NCI-H128 (cell line): ENCODE measurements around the gene TUBA3C.
"Not testable (repeated sequence)": the region's sequence is repeated elsewhere in the genome, so short reads cannot be mapped to it uniquely, and the experiment has no call there.

Experiments
- DNase-seq: peaks from one replicate; lab custom pipeline; 2025; ENCODE audit not compliant: unreplicated experiment; lab: John Stamatoyannopoulos, UW

TUBA3C gene

GRCh38 chr13:19181621-19182485 lies at the start of gene TUBA3C:
TUBA3C (minus strand) TSS chr13:19181824; CDS start chr13:19181747, 77 bp downstream.
- no peak for DNase-seq

- not testable (repeated sequence) for DNase-seq
Measured at GRCh38 chr13:19207413-19207812, 25.8 kb upstream of the TUBA3C start.

- not testable (repeated sequence) for DNase-seq
Measured at GRCh38 chr13:19192622-19193021, 11.0 kb upstream of the TUBA3C start.

GRCh38 chr13:19189911-19190310 lies 8.3 kb upstream of the TUBA3C start:
- DNase-seq, result not testable (repeated sequence)

GRCh38 chr13:19189368-19189767 lies 7.7 kb upstream of the TUBA3C start:
- DNase-seq, result not testable (repeated sequence)

- DNase-seq, result no peak
Measured at GRCh38 chr13:19185865-19186645, 4.4 kb upstream of the TUBA3C start.

GRCh38 chr13:19185086-19185864 lies 3.7 kb upstream of the TUBA3C start:
- no peak for DNase-seq

- DNase-seq, result no peak
Measured at GRCh38 chr13:19184176-19184575, 2.6 kb upstream of the TUBA3C start.

GRCh38 chr13:19183676-19184075 lies 2.1 kb upstream of the TUBA3C start:
- DNase-seq, result no peak

GRCh38 chr13:19182536-19182935 lies 912 bp upstream of the TUBA3C start:
- DNase-seq, result no peak

- no peak for DNase-seq
Measured at GRCh38 chr13:19181021-19181620, 503 bp downstream of the TUBA3C start.

GRCh38 chr13:19179916-19180315 lies 1.7 kb downstream of the TUBA3C start:
- no peak for DNase-seq

- no peak for DNase-seq
Measured at GRCh38 chr13:19178901-19179593, 2.6 kb downstream of the TUBA3C start.

GRCh38 chr13:19176981-19177776 lies 4.4 kb downstream of the TUBA3C start:
- not testable (repeated sequence) for DNase-seq

- DNase-seq, result no peak
Measured at GRCh38 chr13:19173752-19174151, 7.9 kb downstream of the TUBA3C start.

GRCh38 chr13:19172647-19173030 lies 9.0 kb downstream of the TUBA3C start:
- no peak for DNase-seq

GRCh38 chr13:19172007-19172646 lies 9.5 kb downstream of the TUBA3C start:
- no peak for DNase-seq

GRCh38 chr13:19171563-19171962 lies 10.1 kb downstream of the TUBA3C start:
- DNase-seq, result no peak

GRCh38 chr13:19169991-19170390 lies 11.6 kb downstream of the TUBA3C start:
- DNase-seq, result no peak
